Renal cortical epithelial cell (primary cell): ENCODE results near the gene AFF3. TPM values are rescaled to one million over a fixed set of nuclear protein-coding genes. Genes with fewer than 3 reads are reported as not detected.
"Not testable (repeated sequence)": the region's sequence is repeated elsewhere in the genome, so short reads cannot be mapped to it uniquely, and the experiment has no call there.

Experiments
- DNase-seq: peaks from one replicate; pipeline ENCODE4 v3.0.0-alpha.2; 2011; ENCODE audit warnings: low read depth
- total RNA-seq: library from RNA; depleted of rRNA; stranded (reverse); fragments of >200 nt; gene quantifications from 2 replicates; pipeline ENCODE4 v1.2.3, GENCODE V29; 2014

The AFF3 gene
- 0.10 TPM in 1 of 2 replicates, not detected in the other for total RNA-seq

GRCh38 chr2:100142393-100142792 is at the start of gene AFF3:
TSS of gene AFF3 (minus strand) at chr2:100142590. CDS start at chr2:100104454, 38,136 bp downstream.
- DNase-seq = no peak

- DNase-seq = no peak
Observed at GRCh38 chr2:100189387-100189786, 47.0 kb upstream of the AFF3 start.

DNA sequence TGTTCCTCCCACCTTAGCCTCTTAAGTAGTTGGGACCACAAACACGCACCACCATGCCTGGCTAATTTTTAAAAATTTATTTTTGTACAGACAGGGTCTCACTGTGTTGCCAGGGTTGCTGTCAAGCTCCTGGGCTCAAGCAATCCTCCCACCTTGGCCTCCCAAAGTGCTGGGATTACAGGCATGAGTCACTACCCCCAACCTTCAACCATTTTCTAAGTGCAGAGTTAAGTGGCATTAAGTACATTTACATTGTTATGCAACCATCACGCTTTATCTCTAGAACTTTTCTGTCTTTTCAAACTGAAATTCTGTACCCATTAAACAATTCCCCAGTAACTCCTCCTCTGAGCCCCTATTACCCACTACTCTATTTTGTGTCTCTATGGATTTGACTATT is 45.9 kb upstream of the AFF3 start:
- DNase-seq = no peak

DNA sequence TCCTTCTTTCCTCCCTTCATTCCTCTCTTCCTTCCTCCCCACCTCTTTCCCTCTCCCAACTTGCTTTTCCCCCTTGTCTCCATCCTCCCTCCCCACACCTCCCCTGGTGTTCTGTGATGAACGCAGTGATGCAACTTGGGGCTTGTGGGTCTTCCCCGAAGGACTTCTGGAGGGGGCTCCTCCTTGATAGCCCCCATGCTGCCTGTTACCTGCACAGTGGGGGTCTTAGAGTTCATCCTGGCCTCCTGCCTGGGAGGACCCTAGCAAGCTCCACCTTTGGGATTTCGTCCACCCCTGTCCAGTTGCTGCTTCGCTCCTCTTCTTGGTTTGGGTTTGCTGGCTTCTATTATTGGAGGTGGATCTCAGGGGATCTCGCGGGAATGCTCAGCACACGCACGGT is 43.7 kb upstream of the AFF3 start:
- no peak for DNase-seq

DNA sequence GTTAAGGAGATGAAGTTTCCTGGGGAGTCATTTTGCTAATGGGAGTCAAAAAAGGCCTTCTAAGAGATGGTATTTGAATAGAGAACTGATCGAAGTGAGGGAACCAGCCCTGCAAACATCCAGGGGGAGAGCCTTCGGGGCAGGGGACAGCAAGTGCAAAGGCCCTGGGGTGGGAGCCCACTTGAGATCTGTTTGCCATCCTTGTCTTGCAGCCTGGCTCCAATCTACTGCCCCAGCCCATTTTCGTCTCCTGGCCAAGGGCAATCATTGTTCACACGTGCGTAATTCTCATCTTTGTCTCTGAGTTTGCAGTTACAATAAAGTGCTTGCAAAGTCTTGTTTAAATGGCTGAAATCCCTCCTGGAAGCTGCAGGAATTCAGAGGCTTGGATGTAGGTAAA is 43.1 kb upstream of the AFF3 start:
- no peak for DNase-seq

- no peak for DNase-seq
Observed at GRCh38 chr2:100185105-100185504, 42.7 kb upstream of the AFF3 start.

DNA sequence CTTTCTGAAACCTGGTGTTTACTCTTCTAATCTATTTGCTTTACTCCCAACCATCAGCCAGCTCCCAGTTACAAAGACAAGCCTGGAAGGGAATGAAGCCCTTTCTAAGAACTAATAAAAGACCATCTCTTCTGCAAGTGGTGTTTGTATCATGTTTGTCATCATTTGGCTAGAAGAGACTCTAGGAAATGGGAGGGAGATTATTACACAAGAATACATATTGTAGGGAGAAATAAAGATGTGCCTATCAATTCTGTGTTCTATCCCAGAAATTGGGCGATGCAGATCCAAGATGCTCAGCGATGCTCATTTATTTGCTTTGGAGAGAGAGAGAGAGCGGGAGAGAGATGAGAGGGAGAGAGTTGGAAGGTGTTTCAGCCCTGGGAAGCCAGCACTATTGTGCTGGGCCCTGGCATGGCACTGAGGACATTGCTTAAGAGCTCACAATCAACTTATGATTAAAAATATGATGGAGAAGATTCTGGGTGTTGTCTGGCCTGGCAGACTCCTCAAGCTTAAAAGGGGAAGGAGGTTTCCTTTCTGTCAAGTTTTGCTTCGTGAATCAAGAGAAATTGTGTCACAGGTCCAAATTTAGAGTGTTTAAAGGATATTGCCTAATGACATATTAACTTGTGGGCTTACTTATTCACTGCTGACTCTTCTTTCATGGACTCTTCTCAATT is 41.8 kb upstream of the AFF3 start:
- peak; percentile 49 for DNase-seq

DNA sequence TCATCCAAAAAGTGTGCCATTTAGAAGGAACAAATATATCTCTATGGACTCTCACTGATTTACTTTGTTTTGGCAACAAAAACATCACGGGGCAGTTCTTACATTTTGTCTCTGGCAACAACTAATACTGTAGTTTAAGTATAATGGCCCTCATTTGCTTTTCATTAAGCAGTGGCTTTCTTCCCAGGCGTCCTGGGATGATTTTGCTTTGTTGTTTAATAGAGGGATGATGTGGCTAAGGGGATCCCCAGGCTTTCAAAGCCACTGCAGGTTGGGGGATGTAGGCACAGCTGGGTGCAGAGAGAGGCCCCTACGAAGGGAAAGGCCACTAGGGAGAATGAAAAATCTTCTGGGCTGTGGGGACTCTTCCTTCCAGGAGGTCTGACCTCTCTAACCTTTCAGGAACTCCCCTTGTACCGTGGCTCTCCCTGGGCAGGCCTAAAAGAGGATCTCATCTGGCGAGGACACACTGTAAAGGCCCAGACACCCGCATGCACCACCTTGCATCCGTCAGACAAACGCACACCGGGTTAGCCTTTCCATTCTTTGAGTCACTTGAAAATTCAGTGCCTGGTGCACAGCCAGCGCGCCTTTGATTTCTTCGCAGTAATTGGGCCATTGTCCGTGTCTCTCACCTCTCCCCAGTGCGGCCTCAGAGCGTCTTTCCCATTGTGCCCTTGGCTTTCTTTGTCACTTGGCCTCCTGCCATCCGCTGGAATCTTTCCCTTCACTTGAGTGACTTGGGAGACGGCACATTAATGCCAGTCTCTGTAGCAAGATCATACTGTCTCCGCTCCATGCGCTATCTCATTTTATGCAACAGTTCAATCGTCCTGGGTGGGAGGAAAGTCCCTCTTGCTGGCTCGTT is 40.3 kb upstream of the AFF3 start:
- no peak for DNase-seq

- DNase-seq = no peak
Observed at GRCh38 chr2:100180503-100180902, 38.1 kb upstream of the AFF3 start.

- DNase-seq = no peak
Observed at GRCh38 chr2:100179806-100180205, 37.4 kb upstream of the AFF3 start.

GRCh38 chr2:100178864-100179263 is 36.5 kb upstream of the AFF3 start:
- no peak for DNase-seq

DNA sequence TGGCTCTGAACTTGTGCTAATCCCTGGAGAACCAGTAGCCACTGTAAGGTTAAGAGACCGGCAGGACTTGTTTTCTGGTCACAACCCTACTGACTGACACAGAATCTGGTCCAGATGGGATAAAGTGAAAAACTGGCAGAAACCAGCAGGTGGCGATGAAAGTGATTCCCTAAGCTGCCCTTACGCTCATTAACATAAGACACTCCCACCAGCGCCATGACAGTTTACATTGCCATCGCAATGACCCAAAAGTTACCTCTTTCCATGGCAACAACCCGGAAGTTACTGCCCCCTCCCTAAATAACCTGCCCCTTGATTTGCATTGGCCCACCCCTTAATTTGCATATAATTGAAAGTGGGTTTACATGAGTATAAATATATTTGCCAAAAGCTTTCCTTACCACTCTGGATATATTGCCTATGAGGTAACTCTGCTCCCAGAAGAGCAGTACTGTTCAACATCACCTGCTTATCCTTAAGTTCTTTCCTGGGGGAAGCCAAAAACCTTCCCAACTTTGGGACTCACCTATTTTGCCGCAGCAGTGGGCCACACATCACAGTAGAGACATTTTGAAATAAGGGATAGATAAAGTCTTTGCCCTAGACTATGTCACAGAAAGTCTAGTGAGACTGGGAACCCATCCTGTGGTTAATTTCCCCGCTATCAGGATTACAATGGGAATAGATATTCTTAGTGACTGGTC is 35.8 kb upstream of the AFF3 start:
- DNase-seq = peak; percentile 40

DNA sequence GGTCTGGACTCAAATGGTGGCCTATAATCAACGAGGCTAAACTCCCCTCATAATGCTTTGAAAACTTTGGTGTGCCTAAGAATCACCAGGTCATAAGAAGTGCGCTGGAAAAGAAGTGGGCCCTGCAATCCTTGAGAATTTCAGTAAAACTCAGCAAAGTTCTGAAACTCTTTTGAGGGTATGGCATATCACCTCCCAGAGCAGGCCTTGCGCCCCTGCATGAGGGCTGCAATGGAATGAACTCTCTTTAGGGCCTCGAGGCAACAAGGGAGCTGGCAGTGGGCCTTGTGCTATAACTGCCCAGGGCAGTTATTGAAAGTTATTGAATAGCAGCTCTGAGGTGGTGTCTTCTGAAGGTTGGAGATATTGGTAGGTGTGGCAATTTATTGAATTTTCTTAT is 34.5 kb upstream of the AFF3 start:
- no peak for DNase-seq

DNA sequence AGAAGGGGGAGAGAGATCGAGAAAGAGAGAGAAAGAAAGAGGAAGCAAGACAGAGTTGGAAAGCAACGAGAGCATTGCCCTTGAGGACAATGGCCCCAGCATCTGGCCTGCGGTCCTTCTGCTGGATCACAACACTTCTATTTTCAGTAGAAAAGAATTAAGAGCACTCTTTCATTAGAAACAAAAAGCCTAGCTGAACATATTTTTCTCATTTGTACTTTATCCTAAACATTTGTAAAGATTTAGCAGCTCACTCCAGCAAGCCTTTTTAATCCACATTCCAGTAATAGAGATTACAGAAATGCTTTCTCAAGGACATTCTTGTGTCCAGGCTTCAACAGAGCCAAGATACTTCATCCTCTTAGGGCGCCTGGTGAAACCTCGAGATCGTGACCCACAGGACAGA is 31.6 kb upstream of the AFF3 start:
- DNase-seq = no peak

DNA sequence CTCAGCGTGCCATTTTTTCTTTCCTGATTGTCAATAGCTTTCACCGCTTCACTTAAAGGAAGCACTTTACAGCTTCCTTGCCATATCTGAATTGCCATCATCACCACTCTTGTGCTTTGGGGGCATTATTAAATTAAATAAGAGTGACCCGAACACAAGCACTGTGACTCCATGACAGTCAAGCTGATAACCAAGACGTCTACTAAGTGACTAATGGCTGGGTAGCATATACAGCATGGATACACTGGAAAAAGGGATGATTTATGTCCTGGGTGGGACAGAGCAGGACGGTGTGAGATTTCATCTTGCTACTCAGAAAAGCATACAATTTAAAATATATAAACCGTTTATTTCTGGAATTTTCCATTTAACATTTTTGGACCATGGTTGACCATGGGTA is 24.3 kb upstream of the AFF3 start:
- no peak for DNase-seq

- DNase-seq = no peak
Observed at GRCh38 chr2:100163605-100164004, 21.2 kb upstream of the AFF3 start.

DNA sequence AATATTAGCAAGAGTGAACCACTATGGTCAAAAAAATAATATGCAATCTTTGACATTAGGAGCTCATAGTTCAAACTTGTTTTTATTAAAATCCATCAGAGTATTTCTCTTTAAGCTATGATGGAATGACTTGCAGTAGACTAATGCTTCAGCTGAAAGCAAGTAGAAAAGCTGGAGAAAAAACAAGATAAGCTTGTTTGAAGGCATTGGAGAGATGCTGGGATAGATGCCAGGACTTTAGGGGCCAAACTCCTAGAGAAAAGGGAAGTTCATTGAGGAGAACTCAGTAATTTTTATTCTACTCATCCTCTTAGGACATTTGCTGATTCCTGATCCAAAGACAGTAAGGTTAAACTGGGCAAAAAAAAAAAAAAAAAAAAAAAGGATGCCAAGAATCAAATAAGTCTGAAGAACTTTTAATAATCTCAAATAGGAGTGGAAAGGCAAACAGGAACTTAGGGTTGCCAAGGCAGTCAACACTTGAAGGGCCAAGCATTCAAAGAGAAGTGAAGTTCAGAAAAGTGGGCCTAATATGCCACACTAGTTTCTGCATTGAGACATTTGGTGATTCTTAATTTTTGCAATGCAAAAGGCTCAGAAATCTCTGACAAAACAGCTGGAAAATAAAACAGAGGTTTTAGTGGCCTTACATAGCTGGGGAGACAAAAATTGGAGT is 19.7 kb upstream of the AFF3 start:
- no peak for DNase-seq

DNA sequence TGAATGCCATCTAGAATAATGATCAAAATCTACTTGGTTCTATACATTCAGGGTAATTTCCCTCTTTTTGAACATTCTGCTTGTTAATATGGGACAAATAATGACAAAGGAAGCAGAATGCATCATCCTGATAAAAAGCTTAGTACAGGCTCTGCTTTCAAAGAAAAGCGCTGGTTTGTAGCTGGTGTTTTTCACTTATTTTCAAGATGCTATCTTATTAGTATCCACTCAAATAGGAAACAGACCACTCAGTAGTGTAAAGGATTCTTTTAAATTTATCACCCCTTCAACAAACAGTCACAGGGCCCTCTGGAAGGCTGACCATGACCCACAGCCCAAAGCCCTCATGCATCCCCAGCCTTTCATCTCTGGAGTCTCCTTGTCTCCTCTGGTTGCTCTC is 18.0 kb upstream of the AFF3 start:
- no peak for DNase-seq

DNA sequence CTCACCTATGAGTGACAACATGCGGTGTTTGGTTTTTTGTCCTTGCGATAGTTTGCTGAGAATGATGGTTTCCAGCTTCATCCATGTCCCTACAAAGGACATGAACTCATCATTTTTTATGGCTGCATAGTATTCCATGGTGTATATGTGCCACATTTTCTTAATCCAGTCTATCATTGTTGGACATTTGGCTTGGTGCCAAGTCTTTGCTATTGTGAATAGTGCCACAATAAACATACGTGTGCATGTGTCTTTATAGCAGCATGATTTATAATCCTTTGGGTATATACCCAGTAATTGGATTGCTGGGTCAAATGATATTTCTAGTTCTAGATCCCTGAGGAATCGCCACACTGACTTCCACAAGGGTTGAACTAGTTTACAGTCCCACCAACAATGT is 9.4 kb upstream of the AFF3 start:
- not testable (repeated sequence) for DNase-seq

GRCh38 chr2:100151310-100151709 is 8.9 kb upstream of the AFF3 start:
- DNase-seq = no peak

DNA sequence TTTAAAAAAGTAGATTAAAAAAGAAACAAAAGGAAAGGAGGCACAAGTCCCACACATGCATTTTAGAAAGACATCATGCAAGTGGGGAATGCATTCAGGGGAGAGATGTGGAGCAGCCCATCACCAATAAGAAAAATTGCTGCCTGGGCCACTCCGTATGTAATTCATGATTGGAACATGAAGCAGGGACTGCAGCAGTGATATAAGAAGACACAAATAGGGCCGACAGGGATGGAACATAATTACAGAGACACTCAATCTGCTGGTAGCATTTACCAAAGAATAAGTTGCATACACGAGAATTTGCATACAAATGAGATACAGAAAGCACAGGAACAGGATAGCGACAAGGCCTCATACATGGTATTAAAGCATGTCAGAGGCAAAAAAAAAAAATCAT is 6.5 kb upstream of the AFF3 start:
- no peak for DNase-seq

- no peak for DNase-seq
Observed at GRCh38 chr2:100146657-100146960, 4.2 kb upstream of the AFF3 start.
